ENCODE data around the gene AUNIP.

Gene AUNIP

DNA sequence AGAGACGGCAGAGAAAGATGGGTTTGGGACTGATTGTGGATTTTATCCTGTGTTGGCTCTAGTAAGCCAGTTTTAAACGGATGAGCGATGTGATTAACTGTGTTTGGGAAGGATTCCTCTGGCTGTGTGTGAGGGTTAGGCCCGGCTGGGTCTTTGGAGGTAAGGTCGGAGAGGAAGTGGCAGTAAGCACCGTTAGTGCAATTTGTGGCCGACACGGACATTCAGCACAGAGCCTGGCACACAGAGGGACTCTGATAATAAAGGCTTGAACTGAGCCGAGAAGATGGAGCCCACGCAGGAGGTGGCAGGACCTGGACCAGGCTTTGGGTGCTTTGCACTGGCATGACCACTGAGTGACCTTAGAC lies 38.2 kb downstream of the AUNIP start:
- Mint-ChIP-seq H3K9me3 (no peaks in the 10 kb centered on the region), H3K27ac (no peak overlapping the region)

DNA sequence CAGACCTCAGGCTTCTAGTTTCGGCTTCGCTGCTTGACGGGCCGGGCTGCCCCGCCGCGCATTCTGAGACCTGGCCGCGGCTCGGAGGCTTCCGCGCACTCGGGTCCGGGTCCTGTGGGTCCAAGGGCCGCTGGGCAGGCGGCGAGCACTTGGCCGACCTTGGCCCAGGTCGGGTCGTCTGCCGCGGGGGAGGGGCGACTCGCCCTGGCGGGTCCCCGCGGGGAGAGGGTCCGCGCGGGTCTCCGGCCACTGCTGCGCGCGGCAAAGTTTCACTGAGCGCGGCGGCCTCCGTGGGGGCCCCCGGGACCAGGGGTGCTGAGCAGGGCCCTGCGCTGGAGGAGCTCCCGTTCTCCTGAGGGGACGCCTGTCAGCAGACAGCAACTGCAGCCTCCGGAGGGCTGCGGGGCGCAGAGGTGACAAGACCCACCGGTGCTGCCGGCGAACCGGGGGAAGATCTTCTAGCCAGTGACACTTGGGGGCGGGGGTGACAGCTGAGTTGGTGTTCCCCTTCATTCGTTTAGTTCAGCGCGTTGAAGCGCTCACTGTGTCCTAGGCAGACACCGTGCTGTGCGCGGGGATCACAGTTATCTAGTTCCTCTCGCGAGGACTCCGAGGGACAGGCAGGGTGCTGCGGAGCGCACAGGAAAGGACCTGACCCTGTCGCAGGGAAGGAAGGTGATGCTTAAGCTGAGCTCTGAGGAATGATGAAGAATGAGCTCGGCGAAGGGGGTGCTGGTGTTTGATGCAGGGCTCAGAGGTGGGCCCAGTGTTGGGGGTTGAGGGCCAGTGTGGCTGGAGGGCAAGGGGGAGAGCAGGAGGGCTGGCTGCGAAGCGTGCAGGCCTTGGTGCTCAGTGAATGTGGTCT lies 38.8 kb downstream of the AUNIP start:
- H3K4me1 Mint-ChIP-seq, result peaks cover 42% of the 10 kb centered on the region

More for the DNA sequence above, 38.2 kb downstream of the AUNIP start:
- H3K27me3 Mint-ChIP-seq (ENCODE audit: low read depth, poor library complexity), result peaks cover 3% of the 10 kb centered on the region
- no peak for DNase-seq
- H3K4me1 Mint-ChIP-seq, result peaks cover 42% of the 10 kb centered on the region
- TF ChIP-seq, protein P1, sequence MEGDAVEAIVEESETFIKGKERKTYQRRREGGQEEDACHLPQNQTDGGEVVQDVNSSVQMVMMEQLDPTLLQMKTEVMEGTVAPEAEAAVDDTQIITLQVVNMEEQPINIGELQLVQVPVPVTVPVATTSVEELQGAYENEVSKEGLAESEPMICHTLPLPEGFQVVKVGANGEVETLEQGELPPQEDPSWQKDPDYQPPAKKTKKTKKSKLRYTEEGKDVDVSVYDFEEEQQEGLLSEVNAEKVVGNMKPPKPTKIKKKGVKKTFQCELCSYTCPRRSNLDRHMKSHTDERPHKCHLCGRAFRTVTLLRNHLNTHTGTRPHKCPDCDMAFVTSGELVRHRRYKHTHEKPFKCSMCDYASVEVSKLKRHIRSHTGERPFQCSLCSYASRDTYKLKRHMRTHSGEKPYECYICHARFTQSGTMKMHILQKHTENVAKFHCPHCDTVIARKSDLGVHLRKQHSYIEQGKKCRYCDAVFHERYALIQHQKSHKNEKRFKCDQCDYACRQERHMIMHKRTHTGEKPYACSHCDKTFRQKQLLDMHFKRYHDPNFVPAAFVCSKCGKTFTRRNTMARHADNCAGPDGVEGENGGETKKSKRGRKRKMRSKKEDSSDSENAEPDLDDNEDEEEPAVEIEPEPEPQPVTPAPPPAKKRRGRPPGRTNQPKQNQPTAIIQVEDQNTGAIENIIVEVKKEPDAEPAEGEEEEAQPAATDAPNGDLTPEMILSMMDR (IDR thresholded peaks at IDR 0.05), result no peak
- H3K36me3 Mint-ChIP-seq (ENCODE audit: low read depth), result peaks cover 1% of the 10 kb centered on the region
- H3K4me3 Mint-ChIP-seq, result peak overlapping the region; percentile 91

DNA sequence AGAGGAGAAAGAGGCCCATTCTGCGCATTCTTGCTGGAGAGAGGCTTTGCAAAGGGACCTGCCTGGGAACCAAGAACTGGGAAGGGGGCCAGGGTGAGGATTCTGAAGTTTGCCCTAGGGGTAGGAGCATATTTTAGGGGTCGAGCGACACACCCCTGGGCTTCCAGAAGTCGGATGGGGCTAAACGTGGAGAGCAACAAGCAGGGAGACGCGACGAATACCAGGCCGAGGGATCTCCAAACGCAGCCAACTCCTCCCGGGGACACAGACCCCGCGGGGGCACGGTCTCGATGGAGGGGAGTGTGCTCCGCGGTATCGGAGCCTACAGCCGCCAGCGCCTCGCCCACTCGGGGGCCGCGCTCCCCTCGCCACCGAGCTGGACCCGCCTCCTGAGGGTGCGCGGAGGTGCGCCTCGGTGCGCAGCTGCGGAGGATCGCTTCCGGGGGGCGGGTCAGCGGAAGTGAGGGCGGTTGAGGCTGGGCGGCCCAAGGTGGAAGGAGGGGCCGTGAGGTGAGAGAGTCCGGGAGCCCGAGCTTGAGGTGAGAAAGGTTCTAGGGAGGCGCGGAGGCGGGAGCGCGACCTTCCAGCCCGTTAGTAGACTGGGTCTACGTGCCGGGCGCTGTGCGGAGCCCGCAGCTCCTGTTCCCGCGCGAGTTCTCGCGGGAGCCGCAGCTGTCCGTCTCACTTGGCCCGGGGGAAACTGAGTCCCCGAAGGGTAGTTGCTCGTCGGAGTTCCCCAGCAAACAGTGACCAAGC lies 39.6 kb downstream of the AUNIP start, which contains the start of gene MTFR1L:
Gene MTFR1L, plus strand, starts transcription at position 464 of the 756 bp plus-strand sequence. CDS start 3,151 bp downstream, outside the sequence.
- TF ChIP-seq, protein P1 (IDR thresholded peaks at IDR 0.05), result no peak
- DNase-seq, result peak; percentile 88
- H3K9me3 Mint-ChIP-seq, result no peaks in the 10 kb centered on the region
- H3K4me1 Mint-ChIP-seq, result peaks cover 42% of the 10 kb centered on the region
- H3K4me3 Mint-ChIP-seq, result peak within 1 kb of the TSS; percentile 99
- H3K36me3 Mint-ChIP-seq (ENCODE audit: low read depth), result no peaks in the 10 kb centered on the region
- peak within 1 kb of the TSS; percentile 99 for H3K27ac Mint-ChIP-seq
- peaks cover 3% of the 10 kb centered on the region for H3K27me3 Mint-ChIP-seq (ENCODE audit: low read depth, poor library complexity)

More for the DNA sequence above, 38.8 kb downstream of the AUNIP start:
- DNase-seq, result peak; percentile 56
- no peaks in the 10 kb centered on the region for H3K36me3 Mint-ChIP-seq (ENCODE audit: low read depth)
- peaks cover 3% of the 10 kb centered on the region for H3K27me3 Mint-ChIP-seq (ENCODE audit: low read depth, poor library complexity)
- TF ChIP-seq, protein P1 (IDR thresholded peaks at IDR 0.05), result no peak
- peak overlapping the region; percentile 75 for H3K27ac Mint-ChIP-seq
- no peaks in the 10 kb centered on the region for H3K9me3 Mint-ChIP-seq
- H3K4me3 Mint-ChIP-seq, result peak overlapping the region; percentile 99

DNA sequence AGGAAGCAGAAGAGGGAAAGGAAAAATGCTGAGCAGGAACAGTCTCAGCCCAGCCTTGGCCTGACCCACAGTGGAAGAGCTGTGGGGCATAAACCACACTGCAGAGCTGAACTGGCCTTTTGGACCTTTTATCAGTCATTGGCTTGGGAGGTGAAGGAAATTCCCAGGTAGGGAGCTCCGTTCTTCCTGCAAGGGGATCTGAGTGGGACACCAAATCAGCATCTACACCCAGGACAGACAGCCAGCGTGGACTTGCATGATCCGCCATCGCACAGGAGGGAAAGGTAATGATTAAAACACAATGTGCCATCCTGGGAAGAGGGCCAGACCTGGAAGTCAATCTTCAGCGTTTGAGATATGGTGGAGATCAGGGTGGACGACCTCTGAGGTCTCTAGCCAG lies 40.7 kb downstream of the AUNIP start:
- Mint-ChIP-seq H3K36me3 (ENCODE audit: low read depth) (no peaks in the 10 kb centered on the region), H3K9me3 (no peaks in the 10 kb centered on the region), H3K4me1 (peaks cover 42% of the 10 kb centered on the region), H3K4me3 (peak overlapping the region; percentile 99), H3K27ac (peak overlapping the region; percentile 99), H3K27me3 (ENCODE audit: low read depth, poor library complexity) (peaks cover 3% of the 10 kb centered on the region)
- TF ChIP-seq, protein P1 (IDR thresholded peaks at IDR 0.05), result no peak
- DNase-seq, result no peak

DNA sequence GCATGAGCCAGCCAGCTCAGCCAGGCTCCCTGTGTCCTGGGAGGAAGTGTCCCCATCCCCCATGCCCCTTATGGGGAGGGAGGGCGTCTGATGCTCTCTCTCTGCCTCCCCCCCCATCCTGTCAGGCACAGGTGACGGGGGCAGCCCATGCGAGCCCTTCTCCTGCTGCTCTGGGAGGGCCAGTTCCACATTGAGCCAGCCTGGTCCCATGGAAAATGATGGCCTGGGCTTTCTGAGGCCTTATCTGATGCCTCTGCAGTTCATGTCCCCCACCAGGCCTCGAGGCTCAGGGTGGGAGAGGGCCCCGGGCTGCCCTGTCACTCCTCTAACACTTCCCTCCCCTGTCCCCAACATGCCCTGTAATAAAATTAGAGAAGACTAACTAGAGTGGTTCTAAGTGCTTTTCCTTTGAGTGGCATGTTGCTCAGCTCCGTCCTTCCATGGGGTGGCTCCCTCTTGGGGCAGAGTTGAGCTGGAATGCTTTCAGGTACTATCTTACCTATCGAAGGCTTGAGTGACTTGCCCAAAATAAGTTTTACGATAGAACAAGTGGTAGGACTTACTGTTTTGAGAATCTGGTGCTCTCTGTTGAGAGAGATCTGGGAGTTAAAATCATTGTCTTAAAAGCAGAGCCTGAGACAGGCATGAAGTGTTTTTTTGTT lies 41.3 kb downstream of the AUNIP start:
- TF ChIP-seq, protein P1 (IDR thresholded peaks at IDR 0.05), result no peak

More for the DNA sequence above, 41.3 kb downstream of the AUNIP start:
- Mint-ChIP-seq H3K4me3 (peak overlapping the region; percentile 99), H3K27me3 (ENCODE audit: low read depth, poor library complexity) (peaks cover under 1% of the 10 kb centered on the region), H3K4me1 (peaks cover 42% of the 10 kb centered on the region), H3K9me3 (no peaks in the 10 kb centered on the region), H3K27ac (peak overlapping the region; percentile 60), H3K36me3 (ENCODE audit: low read depth) (no peaks in the 10 kb centered on the region)
- DNase-seq, result no peak

Data from nephron progenitor cell (in vitro differentiated cells).